Measurements from ENCODE around the gene SLC22A2.

Gene SLC22A2

DNA sequence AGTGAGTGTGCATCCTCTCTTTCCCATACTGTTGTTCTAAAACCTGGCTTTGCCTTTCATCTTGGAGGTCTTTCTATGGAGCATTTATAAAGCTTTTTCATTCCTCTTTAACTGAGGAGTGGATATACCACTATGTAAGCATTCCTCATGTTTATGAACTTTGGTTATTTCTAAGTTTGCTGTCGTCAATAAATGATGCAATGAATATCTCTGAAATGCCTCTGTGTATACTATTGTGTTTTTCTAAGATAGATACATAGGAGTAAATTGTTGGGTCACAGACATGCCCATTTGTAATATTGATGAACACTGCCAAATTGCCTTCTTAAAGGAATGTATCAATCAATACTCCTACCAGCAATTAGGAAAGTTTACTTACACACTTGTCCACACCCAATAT, 53.9 kb downstream of the SLC22A2 start:
- no peak for DNase-seq

GRCh38 chr6:160203953-160204352, 54.7 kb downstream of the SLC22A2 start:
- no peak for DNase-seq

DNA sequence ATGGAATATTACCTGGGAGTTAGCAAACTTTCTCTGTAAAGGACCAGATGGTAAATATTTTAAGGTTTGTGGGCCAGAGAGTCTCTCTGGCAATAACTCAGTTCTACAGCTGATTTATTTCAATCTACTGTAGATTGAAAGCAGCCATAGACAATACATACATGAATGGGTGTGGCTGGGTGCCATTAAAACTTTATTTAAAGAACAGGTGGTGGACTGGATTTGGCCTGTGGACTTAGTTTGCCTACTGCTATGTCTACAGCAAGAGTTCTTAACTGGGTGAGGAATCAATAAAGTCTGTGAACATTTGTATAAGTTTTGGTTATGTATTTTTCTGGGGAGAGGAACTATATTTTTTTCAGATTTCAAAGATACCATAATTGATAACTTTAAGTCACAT, 55.1 kb downstream of the SLC22A2 start:
- DNase-seq = no peak

DNA sequence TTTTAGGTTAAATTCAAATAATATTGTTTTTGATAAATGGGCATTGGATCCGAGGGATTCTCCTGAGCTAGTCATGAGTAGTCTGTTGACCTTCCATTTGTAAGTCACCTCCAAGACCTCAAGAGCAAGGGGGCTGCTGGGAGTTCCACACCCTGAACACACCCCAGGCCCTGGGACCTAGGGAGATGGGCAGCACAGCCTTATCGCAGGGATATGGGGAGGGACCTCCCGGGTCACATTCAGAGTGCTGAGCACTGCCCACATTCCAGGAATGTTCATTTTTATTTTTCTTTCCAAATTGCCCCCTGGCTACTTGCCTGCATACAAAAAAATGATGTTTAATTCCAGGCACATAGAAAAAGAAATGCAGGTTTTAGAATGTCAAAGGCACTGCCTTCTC, 55.5 kb downstream of the SLC22A2 start:
- no peak for DNase-seq

GRCh38 chr6:160202411-160202810, 56.2 kb downstream of the SLC22A2 start:
- no peak for DNase-seq

DNA sequence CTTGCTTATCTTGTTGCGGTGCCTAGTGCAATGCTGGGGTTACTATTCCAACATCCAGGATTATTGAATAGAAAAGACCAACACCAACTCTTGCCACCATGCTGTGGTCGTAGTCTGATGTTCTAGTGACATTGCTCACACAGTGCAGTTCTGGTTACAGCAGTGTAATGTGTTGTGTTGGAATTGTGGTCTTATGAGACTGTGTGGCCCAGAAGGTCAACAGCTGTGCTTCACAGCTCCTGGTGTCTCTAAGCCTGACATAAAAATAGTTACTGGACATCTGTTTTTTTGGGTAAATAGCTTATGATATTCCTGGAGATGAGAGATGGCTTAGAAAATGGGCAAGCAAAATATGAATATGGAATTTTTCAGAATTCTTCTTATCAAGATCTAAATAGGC, 57.6 kb downstream of the SLC22A2 start:
- no peak for DNase-seq

DNA sequence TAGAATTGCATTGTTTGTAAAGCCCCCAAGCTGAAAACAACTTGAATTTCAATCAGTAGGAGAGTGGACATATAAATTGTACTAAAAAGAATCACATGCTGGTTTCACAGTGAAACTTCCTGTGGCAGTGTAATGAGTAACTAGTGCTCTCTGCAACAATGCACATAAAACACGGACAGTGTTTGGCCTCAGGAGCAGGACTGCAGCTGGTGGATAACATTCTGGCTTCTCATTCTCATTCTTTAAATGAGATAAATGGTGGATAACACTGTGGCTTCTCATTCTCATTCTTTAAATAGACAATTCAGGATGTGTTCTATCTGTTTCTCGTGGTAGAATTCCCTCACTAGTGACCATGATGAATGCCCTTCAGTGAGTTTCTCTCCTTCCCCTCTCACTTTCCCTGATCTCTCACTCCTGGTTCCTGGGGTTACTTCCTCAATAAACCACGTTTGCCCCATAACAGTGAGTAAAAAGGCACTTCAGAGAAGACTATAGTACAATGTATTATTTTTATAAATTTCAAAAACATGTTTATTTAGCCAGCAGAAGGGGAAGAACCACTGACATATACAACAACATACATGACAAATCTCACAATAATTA, 59.9 kb downstream of the SLC22A2 start:
- DNase-seq = no peak

GRCh38 chr6:160197662-160198061, 61.0 kb downstream of the SLC22A2 start:
- DNase-seq = no peak

- DNase-seq = no peak
Observed at GRCh38 chr6:160194808-160195207, 63.8 kb downstream of the SLC22A2 start.

DNA sequence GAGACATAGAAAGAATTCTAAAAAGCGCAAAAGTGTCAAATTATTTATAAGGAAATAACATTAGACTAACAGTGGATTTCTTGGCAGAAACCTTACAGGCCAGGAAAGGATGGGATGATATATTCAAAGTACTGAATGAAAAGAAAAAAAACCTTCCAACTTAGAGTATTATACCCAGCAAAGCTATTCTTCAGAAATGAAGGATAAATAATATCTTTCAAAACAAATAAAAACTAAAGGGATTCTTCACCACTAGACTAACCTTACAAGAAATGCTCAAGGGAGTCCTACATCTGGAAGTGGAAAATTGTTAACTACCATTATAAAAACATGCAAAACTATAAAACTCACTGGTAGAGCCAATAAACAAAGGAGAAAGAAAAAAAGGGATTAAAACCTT, 65.8 kb downstream of the SLC22A2 start:
- no peak for DNase-seq

DNA sequence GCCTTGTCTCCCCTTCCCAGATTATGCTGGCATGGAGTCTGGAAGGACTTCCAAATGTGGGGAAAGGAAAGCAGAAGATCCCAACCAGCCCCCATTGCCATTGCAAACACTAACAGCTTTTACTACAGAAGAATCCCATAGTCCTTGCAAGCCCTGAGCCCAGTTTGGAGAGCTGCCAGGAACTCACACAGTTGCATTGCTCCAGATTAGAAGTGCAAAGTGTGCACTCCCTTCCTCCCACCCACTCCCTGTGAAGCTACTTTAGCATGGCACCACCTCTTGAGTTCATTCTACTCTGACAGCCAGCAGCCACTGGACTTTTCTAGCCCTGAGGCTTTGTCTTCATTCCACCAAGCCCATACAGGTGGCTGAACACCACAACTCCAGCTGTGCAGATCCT, 67.6 kb downstream of the SLC22A2 start:
- no peak for DNase-seq

DNA sequence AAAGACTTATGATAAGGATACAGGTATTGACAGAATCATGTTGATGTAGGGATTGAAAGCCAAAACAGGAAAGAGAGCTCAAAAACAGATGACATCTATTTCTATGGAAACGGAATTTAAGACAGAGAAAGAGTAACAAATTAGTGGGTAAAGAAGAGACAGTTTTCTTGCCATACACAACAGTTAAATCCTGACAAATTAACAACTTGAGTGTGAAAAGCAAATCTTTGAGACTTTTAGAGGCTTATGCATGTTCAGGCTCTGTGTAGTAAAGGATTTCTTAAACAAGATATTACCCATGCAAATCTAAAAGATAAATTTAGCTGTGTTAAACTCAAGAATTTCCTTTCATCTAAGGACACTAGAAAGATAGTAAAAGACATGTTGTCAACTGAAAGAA, 68.5 kb downstream of the SLC22A2 start:
- no peak for DNase-seq

GRCh38 chr6:160188773-160189172, 69.8 kb downstream of the SLC22A2 start:
- no peak for DNase-seq

GRCh38 chr6:160180706-160181105, 77.9 kb downstream of the SLC22A2 start:
- DNase-seq = no peak

DNA sequence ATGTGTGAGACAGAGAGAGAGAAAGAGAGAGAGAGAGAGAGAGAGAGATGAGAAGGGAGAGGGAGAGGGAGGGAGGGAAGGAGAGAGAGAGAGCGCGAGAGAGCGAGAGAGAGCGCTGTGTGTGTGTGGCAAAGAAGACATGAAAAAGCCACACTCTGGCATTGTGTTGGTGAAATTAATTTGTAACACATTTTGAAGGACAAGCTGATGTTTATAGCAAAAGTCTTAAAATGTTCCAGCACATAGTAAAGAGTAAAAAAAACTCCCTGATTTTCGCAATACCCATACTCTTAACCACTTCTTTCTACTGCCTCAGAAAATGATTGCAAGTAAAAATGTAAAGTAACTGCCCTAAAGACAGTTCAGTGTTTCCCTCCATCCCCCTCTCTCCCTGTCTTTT, 80.3 kb downstream of the SLC22A2 start:
- no peak for DNase-seq

- no peak for DNase-seq
Observed at GRCh38 chr6:160177220-160177619, 81.4 kb downstream of the SLC22A2 start.

DNA sequence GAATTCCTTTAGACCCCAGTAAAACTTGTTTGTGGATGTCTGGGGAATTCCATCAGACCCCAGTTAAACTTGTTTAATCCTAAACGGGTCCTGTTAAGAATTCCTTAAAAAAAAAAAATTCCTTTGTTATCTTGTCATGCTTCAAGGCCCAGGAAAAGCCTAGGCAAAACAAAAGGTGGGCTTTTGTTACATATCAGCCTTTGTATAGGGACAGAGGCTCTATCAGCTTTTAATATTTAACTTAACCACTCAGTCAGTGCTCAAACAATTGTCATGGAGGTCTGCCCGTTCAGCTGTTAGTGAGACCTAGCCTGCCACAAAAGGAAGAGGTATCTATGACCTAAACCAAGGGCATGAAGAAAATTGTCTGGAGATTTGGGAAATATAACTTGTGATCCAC, 83.9 kb downstream of the SLC22A2 start:
- no peak for DNase-seq

DNA sequence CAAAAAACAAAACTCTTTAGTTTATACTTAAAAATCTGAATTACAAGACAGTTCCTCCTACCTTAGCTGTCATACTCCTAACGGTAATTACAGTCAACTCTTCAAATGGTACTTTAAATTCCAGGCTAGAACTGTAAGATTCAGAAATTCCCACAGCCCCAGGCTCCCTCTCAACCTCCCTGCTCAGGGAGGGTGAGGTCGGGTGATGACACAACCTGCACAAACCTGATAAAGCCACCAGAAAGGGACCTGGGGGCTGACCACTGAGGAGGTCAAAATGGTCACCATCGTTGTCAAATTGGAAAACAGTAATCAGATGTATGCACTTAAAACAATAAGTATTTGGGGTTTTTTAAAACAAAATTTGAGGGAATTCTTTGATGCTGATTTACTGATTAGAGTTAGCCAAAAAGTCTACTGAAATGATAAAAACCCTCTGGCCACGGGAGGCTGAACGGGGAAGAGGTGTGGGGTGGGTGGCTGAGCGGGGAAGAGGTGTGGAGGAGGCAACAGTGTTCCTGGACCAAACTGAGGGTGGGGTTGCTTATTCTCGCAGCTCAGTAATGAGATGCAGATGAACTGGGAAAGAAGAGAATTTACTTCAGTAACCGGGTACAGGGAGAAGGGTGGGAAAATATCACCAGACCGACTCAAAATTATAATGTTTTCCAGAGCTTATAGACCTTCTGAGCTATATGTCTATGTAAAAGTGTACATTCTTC, 84.7 kb downstream of the SLC22A2 start:
- DNase-seq = no peak

DNA sequence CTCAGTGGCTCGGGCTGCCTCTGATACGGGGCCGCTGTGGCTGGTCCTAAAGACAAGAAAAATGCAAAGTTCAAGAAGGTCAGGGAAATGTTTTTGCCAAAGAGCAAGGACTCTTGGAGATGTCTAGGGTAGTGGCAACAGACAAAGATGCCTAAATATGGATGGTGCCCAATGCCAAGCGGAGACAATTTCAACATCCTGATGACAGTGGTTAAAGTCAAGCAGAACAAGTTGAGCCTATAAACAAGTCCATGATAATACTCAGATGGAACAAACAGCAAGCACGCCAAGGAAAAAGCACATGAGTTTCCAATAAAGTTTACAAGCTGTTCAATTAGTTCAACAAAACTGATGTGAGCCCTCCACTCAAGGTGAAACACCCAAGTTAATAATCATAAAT, 85.9 kb downstream of the SLC22A2 start:
- no peak for DNase-seq

DNA sequence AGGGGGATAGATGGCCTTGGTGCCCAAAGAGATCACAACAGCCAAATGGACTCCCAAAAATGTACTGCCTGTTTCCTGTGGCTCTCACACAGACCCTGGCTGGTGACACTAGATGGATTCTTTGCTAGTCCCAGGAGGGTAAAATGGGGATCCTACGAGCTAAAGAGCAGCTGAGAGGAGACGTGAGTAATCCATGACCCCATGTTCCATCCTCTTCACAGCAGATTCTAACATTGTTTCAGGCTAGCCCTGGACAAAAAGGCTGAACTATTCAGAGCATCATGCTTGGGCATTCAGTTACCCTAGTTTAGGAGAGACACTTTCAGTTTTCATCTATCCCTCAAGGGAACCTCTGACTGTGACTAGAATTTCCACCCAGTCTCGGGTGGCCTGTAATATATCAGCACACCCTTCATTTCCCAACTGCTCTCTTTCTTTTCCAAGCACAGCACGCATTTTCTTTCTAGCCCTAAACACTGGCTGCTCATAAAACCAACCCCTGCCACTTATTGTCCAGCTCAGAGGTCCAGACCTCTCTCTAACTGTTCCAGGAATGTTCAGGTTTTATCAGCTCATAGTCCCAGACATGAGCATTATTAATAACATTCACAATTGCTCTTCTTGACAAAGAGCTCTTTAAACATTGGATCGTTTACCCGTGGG, 88.5 kb downstream of the SLC22A2 start:
- no peak for DNase-seq

DNA sequence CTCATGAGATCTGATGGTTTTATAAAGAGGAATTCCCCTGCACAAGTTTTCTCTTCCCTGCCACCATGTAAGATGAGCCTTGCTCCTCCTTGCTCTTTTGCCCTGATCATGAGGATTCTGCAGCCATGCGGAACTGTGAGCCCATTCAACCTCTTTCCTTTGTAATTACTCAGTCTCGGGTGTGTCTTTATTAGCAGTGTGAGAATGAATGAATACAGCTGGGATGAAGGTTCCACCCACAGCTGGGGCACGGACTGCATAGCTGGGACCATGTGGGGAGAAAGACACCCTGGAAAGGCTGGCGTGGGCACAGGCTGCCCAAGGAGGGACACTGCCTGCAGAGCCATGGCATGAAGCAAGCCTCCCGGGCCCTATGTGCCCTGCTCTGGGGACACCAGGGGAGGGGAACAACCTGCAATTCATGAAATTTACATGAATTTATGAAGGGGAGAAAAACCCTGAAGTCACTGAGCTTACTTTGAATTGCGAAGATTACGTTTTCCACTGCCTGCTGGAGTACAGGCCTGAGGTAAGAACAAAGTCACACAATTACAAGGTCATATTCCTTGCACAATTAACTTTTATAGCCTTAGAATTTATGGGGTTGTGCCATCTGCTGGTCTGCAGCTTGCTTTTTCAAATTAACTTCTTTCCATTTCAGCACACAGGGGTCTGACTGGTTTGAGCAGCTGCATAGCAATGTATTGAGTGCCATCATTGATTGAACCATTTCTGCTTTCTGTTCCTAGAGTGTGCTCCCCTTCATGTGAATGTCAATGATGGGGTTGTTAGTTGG, 90.8 kb downstream of the SLC22A2 start:
- DNase-seq = no peak
